Keratinocyte (primary cell): ENCODE results near the gene SCP2. TPM values are rescaled to one million over a fixed set of nuclear protein-coding genes. Genes with fewer than 3 reads are reported as not detected.

Source experiments
- DNase-seq: peaks from one replicate; pipeline ENCODE4 v3.0.0-alpha.2; 2011; ENCODE audit warnings: low read depth, missing footprints, low spot score
- FAIRE-seq: peaks from 2 replicates; lab custom pipeline; 2011; peaks lifted over from hg19 to GRCh38; lab: Jason Lieb, UNC
- H2AFZ ChIP-seq: 2 replicates; pipeline ENCODE4 v1.6.0; 2012; ENCODE audit warnings: low read length, control low read depth, inconsistent platforms; ENCODE audit not compliant: control insufficient read depth
- H3K27ac ChIP-seq: 2 replicates; pipeline ENCODE4 v1.5.1; 2011; ENCODE audit warnings: low read length; ENCODE audit not compliant: control insufficient read depth, insufficient read depth
- H3K27me3 ChIP-seq: 3 replicates; pipeline ENCODE4 v1.6.0; 2011; ENCODE audit warnings: low read length; ENCODE audit not compliant: control insufficient read depth, insufficient read depth; ENCODE audit errors: extremely low read depth
- H3K36me3 ChIP-seq, 2 experiments: 2 replicates in 1 of 2; 3 replicates in 1 of 2; pipeline ENCODE4 v1.5.1; 2011; ENCODE audit warnings: low read length in 2 of 2, mild to moderate bottlenecking in 1 of 2; ENCODE audit not compliant: control insufficient read depth in 2 of 2, insufficient read depth in 2 of 2; ENCODE audit errors: extremely low read depth in 1 of 2
- H3K4me1 ChIP-seq: 3 replicates; pipeline ENCODE4 v1.5.1; 2011; ENCODE audit warnings: low read length; ENCODE audit not compliant: control insufficient read depth, insufficient read depth; ENCODE audit errors: extremely low read depth
- H3K4me2 ChIP-seq: 3 replicates; pipeline ENCODE4 v1.6.0; 2011; ENCODE audit warnings: low read depth, low read length; ENCODE audit not compliant: control insufficient read depth, insufficient read depth; ENCODE audit errors: extremely low read depth
- H3K4me3 ChIP-seq, 3 experiments: fragments of 200-600 bp in 1 of 3; sonication (generic) in 1 of 3; 2 replicates in 2 of 3; 3 replicates in 1 of 3; pipeline ENCODE4 v1.5.1; 2011 to 2016; ENCODE audit warnings: low read length in 3 of 3, mild to moderate bottlenecking in 3 of 3, control low read depth in 2 of 3, inconsistent platforms in 1 of 3, low read depth in 1 of 3, mixed read lengths in 1 of 3, mixed run types in 1 of 3, moderate library complexity in 1 of 3; ENCODE audit not compliant: control insufficient read depth in 2 of 3, insufficient read depth in 2 of 3; ENCODE audit errors: extremely low read depth in 1 of 3
- H3K79me2 ChIP-seq: 2 replicates; pipeline ENCODE4 v1.6.0; 2012; ENCODE audit warnings: low read length; ENCODE audit not compliant: control insufficient read depth, insufficient read depth
- H3K9ac ChIP-seq: 3 replicates; pipeline ENCODE4 v1.6.0; 2011; ENCODE audit warnings: low read length; ENCODE audit not compliant: control insufficient read depth, insufficient read depth; ENCODE audit errors: extremely low read depth
- H3K9me1 ChIP-seq: 3 replicates; pipeline ENCODE4 v1.6.0; 2011; ENCODE audit warnings: low read length; ENCODE audit not compliant: control insufficient read depth, insufficient read depth; ENCODE audit errors: extremely low read depth
- H3K9me3 ChIP-seq: 2 replicates; pipeline ENCODE4 v1.5.1; 2012; ENCODE audit warnings: low read depth, low read length; ENCODE audit not compliant: control insufficient read depth
- H4K20me1 ChIP-seq: 3 replicates; pipeline ENCODE4 v1.6.0; 2011; ENCODE audit warnings: low read length; ENCODE audit not compliant: control insufficient read depth, insufficient read depth; ENCODE audit errors: extremely low read depth
- CTCF ChIP-seq, 3 experiments: IDR thresholded peaks in 1 of 3; conservative IDR thresholded peaks in 1 of 3; optimal IDR thresholded peaks in 1 of 3; 2 replicates in 2 of 3; 3 replicates in 1 of 3; pipeline versions ENCODE3 to v1.5.1; 2011; ENCODE audit warnings: low read length in 3 of 3, mild to moderate bottlenecking in 3 of 3, moderate library complexity in 2 of 3, control low read depth in 1 of 3, inconsistent platforms in 1 of 3; ENCODE audit not compliant: insufficient read depth in 2 of 3; ENCODE audit errors: extremely low read depth in 1 of 3
- EZH2 ChIP-seq: IDR thresholded peaks from one replicate; pipeline ENCODE4 v1.6.1; 2012; ENCODE audit warnings: inconsistent platforms, mild to moderate bottlenecking, low read length, moderate library complexity
- dilution Hi-C: fragments of 300-500 bp; cut with MboI; formaldehyde crosslinking; loops from one replicate; pipeline ENCODE4 v1.7.0; 2020; ENCODE audit warnings: low sequenced_read_pairs; ENCODE audit not compliant: extremely low pct_ligation_motif_present
- polyA plus RNA-seq, 5 experiments: library from polyadenylated mRNA; depleted of rRNA in 3 of 5; stranded (reverse) in 3 of 5; stranded (forward) in 1 of 5; unstranded in 1 of 5; fragments of >200 nt; gene quantifications; 1 replicate in 1 of 5; 2 replicates in 3 of 5; 3 replicates in 1 of 5; pipeline versions ENCODE4 v1.2.1 to v1.2.3, GENCODE V29; 2011 to 2012; ENCODE audit warnings: missing spikeins in 2 of 5, low read depth in 1 of 5, low replicate concordance in 1 of 5

SCP2 gene
- polyA plus RNA-seq, 1 donor (not counting 4 experiments of a cell fraction or from before 2014, with no cell fraction given): 116 TPM

- Histone ChIP-seq H3K79me2 (no peaks in the 10 kb centered on the region), H4K20me1 (no peaks in the 10 kb centered on the region), H3K36me3 (no peaks in the 10 kb centered on the region), H3K9ac (no peak overlapping the region), H3K4me2 (no peak overlapping the region), H3K9me1 (no peaks in the 10 kb centered on the region), H3K4me1 (no peaks in the 10 kb centered on the region), H3K27me3 (no peaks in the 10 kb centered on the region), H3K27ac (no peak overlapping the region), H3K9me3 (peaks cover 2% of the 10 kb centered on the region), H2AFZ (no peak overlapping the region), H3K4me3 (no peak overlapping the region)
- no peak for TF ChIP-seq CTCF (optimal IDR thresholded peaks at IDR 0.05 in 1 of 3, IDR thresholded peaks at IDR 0.05 in 1 of 3, conservative IDR thresholded peaks at IDR 0.05 in 1 of 3; ENCODE audit: extremely low read depth in 1 of 3, insufficient read depth in 2 of 3, low read length in 3 of 3)
- TF ChIP-seq EZH2: no peak
- dilution Hi-C loops: no loop called here
- FAIRE-seq: no peak
- no peak for DNase-seq
Measured at GRCh38 chr1:52943876-52944416, 16.9 kb downstream of the SCP2 start.

- Histone ChIP-seq H3K9me1 (no peaks in the 10 kb centered on the region), H3K79me2 (no peaks in the 10 kb centered on the region), H3K27ac (no peak overlapping the region), H2AFZ (no peak overlapping the region), H3K9me3 (peaks cover 2% of the 10 kb centered on the region), H3K27me3 (no peaks in the 10 kb centered on the region), H3K36me3 (no peaks in the 10 kb centered on the region), H3K4me1 (no peaks in the 10 kb centered on the region), H3K4me2 (no peak overlapping the region), H3K9ac (no peak overlapping the region), H3K4me3 (no peak overlapping the region), H4K20me1 (no peaks in the 10 kb centered on the region)
- DNase-seq: no peak
- dilution Hi-C loops: no loop called here
- no peak for FAIRE-seq
- no peak for TF ChIP-seq CTCF (optimal IDR thresholded peaks at IDR 0.05 in 1 of 3, IDR thresholded peaks at IDR 0.05 in 1 of 3, conservative IDR thresholded peaks at IDR 0.05 in 1 of 3; ENCODE audit: extremely low read depth in 1 of 3, insufficient read depth in 2 of 3, low read length in 3 of 3)
- TF ChIP-seq EZH2: no peak
Measured at GRCh38 chr1:52944566-52944965, 17.5 kb downstream of the SCP2 start.
